Right lobe of liver (tissue), 6 donors: ENCODE results near the gene CISD2. TPM values are rescaled to one million over a fixed set of nuclear protein-coding genes. Genes with fewer than 3 reads are reported as not detected.

Experiments
- ATAC-seq, 4 donors: fragments of 200-7000 bp; cut with Tn5 transposase; one replicate each; pipeline ENCODE4 v1.9.1; 2020; ENCODE audit warnings: mild to moderate bottlenecking in 4 of 4, moderate library complexity in 4 of 4
- DNase-seq, 3 donors: peaks; one replicate each; pipeline ENCODE4 v3.0.0-alpha.2; 2020
- H3K27ac ChIP-seq, 3 donors: fragments of 200-600 bp; one replicate each; pipeline ENCODE4 v1.8.0; 2022
- H3K27me3 ChIP-seq, 2 donors: fragments of 200-600 bp; one replicate each; pipeline ENCODE4 v1.8.0; 2022
- H3K36me3 ChIP-seq, 4 donors: fragments of 200-600 bp; sonication (generic) in 1 of 4; one replicate each; pipeline versions ENCODE4 v1.5.1 to v1.8.0; 2017 to 2022; ENCODE audit warnings: control low read depth in 1 of 4
- H3K4me1 ChIP-seq, 4 donors: fragments of 200-600 bp; sonication (generic) in 1 of 4; one replicate each; pipeline versions ENCODE4 v1.5.1 to v1.8.0; 2017 to 2022; ENCODE audit warnings: control low read depth in 1 of 4
- H3K4me3 ChIP-seq, 3 donors: fragments of 200-600 bp; one replicate each; pipeline ENCODE4 v1.8.0; 2022
- H3K9me3 ChIP-seq, 4 donors: fragments of 200-600 bp; sonication (generic) in 1 of 4; one replicate each; pipeline versions ENCODE4 v1.5.1 to v1.8.0; 2017 to 2022; ENCODE audit warnings: control low read depth in 1 of 4
- POLR2A ChIP-seq: fragments of 450-650 bp; IDR thresholded peaks from one replicate; pipeline ENCODE4 v1.6.1; 2017; ENCODE audit warnings: antibody characterized with exemption, mild to moderate bottlenecking
- WGBS: methylation state at CpG from one replicate; pipeline ENCODE4 v1.1.6; 2018; ENCODE audit warnings: low coverage, low lambda C conversion rate; ENCODE audit not compliant: insufficient coverage; ENCODE audit errors: missing lambda C conversion rate; 5-methylcytosine and 5-hydroxymethylcytosine counted together
- intact Hi-C, 2 donors: fragments of 100-400 bp; cut with DNase I; formaldehyde crosslinking; loops; one replicate each; pipeline versions ENCODE4 v1.11.2 to v1.14.1; 2022
- total RNA-seq, 6 experiments: library from RNA; depleted of rRNA in 2 of 6; stranded (reverse); fragments of >200 nt in 2 of 6; fragmentation: NEBNext Ultra II Directional in 3 of 6; extraction: Animal tissue kit (Norgen Biotek cat#: 25700) in 3 of 6; gene quantifications; one replicate each; pipeline versions ENCODE4 v1.1.0 to v1.2.4, GENCODE V29; 2016 to 2023
- TF ChIP-seq, protein P1 (sequence below), 4 donors: fragments of 200-600 bp in 3 of 4; fragments of 450-650 bp in 1 of 4; IDR thresholded peaks; one replicate each; pipeline versions ENCODE4 v1.5.1 to v1.8.0; 2016 to 2022; ENCODE audit warnings: antibody characterized with exemption in 4 of 4, mild to moderate bottlenecking in 2 of 4
- donor health status: DM: no; HTN: yes; CAD: no.
- donor health status: DM: no; HTN: no; CAD: no.
- donor health status: DM: no; HTN: no; CAD: no.
- donor health status: DM: no; HTN: yes; CAD: no.
- donor health status: DM: no; HTN: yes; CAD: no.

The CISD2 gene
- total RNA-seq, 6 experiments from 2014 or later: 29.8 to 34.7 (median 33.1) TPM

DNA sequence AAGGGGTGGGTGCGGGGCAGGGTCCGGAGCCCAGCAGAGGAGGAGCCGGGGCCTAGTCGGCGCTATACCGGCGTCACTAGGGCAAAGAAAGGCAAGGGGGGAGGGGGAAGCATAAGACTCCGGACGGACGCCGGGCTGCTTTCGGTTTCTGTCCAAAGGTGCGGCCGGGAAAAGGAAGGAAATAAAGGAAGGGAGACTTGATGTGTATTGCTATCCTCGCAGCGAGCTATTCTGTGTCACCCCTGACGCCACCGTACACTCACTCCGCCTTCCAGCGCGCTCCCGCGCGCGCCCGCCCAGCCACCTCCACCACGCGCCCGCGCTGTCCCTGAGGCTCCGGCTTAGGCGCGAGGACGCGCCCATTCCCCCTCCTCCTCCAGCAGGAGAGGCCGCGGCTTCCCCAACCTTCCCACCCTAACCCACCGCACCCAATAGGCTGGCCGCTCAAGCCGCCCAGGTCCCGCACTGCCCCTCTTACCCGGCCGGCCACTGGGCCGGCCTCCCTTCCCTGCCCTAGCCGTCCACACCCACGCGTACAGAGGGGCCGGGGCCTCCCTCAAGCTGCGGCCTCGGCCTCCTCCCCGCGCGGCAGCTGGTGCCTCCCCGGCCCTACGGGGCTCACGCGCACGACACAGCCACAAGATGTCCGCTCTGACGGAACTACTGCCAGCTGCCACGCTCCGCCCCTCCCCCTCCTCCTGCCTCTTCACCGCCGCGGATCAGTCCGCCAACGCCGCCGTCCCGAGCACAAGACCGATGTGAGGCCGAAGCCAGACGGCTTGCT lies 41.7 kb upstream of the CISD2 start, which contains the start of gene UBE2D3:
TSS of gene UBE2D3 (minus strand) at position 662 of the 784 bp plus-strand sequence. CDS start 1,043 bp downstream, outside the sequence.
- peaks cover 0 to 32% (median 13%) of the 10 kb centered on the region in 4 donors for H3K4me1 ChIP-seq
- peak; percentile 60 to 76 (median 74) for ATAC-seq
- no peaks in the 10 kb centered on the region for H3K27me3 ChIP-seq
- intact Hi-C loops: loop anchor here (5.0 kb wide), 2 partner anchors 40 to 50 kb away; partner anchors contain the start of gene CISD2 (in 1 of the 2)
- no peaks in the 10 kb centered on the region for H3K36me3 ChIP-seq
- no peaks in the 10 kb centered on the region for H3K9me3 ChIP-seq
- peak; percentile 90 for TF ChIP-seq POLR2A
- TF ChIP-seq, protein P1, sequence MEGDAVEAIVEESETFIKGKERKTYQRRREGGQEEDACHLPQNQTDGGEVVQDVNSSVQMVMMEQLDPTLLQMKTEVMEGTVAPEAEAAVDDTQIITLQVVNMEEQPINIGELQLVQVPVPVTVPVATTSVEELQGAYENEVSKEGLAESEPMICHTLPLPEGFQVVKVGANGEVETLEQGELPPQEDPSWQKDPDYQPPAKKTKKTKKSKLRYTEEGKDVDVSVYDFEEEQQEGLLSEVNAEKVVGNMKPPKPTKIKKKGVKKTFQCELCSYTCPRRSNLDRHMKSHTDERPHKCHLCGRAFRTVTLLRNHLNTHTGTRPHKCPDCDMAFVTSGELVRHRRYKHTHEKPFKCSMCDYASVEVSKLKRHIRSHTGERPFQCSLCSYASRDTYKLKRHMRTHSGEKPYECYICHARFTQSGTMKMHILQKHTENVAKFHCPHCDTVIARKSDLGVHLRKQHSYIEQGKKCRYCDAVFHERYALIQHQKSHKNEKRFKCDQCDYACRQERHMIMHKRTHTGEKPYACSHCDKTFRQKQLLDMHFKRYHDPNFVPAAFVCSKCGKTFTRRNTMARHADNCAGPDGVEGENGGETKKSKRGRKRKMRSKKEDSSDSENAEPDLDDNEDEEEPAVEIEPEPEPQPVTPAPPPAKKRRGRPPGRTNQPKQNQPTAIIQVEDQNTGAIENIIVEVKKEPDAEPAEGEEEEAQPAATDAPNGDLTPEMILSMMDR (IDR thresholded peaks at IDR 0.05): peak in 2 of 4 donors; percentile 11 to 14
- H3K4me3 ChIP-seq: peak within 1 kb of the TSS; percentile 69 to 86 (median 76)
- peak within 1 kb of the TSS; percentile 100 for H3K27ac ChIP-seq
- peak; percentile 93 to 95 (median 93) for DNase-seq
- 0% methylated on average over 33 of the region's 73 CpGs for WGBS

DNA sequence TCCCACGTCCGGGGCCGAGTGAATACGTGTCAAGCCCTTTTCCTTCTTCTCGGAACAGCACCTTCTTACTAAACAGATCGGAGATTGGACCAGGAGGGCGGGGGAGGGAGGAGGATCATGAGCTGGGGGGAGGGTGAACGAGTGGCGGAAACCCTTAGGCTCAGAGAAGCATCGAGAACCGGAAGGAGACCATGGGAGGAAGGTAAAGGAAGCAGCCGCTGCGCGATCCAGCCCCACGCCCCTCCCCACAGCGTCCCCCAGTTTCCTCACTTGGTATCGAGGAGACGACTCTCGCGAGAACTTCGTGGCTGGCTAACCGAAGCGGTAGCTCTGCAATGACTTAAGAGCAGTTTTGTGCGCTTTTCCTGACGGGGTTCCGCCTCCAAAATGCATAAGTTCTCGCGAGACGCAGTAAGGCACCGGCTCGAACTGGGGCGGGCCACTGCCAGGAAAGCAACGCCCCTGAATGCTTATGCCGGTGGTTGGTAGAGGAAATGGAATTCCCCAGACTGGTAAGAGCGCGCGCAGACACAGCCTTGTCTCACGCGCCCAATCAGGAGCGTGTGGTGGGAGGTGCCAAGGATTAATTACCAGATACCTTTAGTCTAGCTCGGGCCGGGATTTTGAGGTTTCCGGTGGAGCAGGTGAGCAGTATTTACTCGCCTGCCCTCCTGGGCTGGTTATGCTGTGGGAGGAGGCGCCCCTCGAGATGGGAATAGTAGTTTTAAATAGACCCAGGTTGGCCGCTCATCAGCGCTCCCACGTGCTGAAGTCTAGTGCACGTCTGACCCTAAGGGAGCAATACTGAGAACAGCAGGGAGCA lies 40.9 kb upstream of the CISD2 start:
- intact Hi-C loops: loop anchor here (5.0 kb wide), 2 partner anchors 39 to 49 kb away; partner anchors contain the start of gene CISD2 (in 1 of the 2)
- TF ChIP-seq POLR2A: peak; percentile 93
- TF ChIP-seq, protein P1 (IDR thresholded peaks at IDR 0.05): no peak
- Histone ChIP-seq H3K36me3 (no peaks in the 10 kb centered on the region), H3K4me1 (peaks cover 0 to 26% (median 9%) of the 10 kb centered on the region in 4 donors), H3K9me3 (no peaks in the 10 kb centered on the region), H3K27me3 (no peaks in the 10 kb centered on the region), H3K4me3 (peak overlapping the region; percentile 69 to 86 (median 76)), H3K27ac (peak overlapping the region; percentile 100)
- WGBS: 0% methylated on average over 30 of the region's 50 CpGs
- DNase-seq: peak; percentile 99 to 100 (median 100)
- ATAC-seq: peak; percentile 72 to 86 (median 79)

DNA sequence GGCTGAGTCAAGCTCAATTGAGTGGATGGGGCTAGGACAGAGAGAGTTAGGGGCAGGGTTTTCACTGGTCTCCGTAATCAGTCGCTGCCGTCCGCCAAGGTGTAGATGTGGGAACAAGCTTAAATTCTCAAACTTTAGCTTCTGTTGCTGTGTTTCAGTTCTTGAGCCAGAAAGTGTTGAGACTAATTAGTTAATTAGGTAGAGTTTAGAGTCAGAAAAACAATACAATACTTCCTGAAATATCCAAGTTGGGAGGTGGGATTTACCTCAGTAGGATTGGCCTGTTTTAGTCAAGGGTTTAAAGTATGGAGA lies 40.3 kb upstream of the CISD2 start:
- intact Hi-C loops: loop anchor here (5.0 kb wide), 2 partner anchors 39 to 49 kb away; partner anchors contain the start of gene CISD2 (in 1 of the 2)
- 0% methylated on average over 4 of the region's 4 CpGs for WGBS
- TF ChIP-seq, protein P1 (IDR thresholded peaks at IDR 0.05): no peak
- no peak for TF ChIP-seq POLR2A
- no peak for DNase-seq
- H3K4me3 ChIP-seq: peak overlapping the region; percentile 44 to 86 (median 76)
- H3K27me3 ChIP-seq: no peaks in the 10 kb centered on the region
- peaks cover 0 to 21% (median 7%) of the 10 kb centered on the region in 4 donors for H3K4me1 ChIP-seq
- peak overlapping the region; percentile 100 for H3K27ac ChIP-seq
- H3K36me3 ChIP-seq: no peaks in the 10 kb centered on the region
- ATAC-seq: no peak
- H3K9me3 ChIP-seq: no peaks in the 10 kb centered on the region

DNA sequence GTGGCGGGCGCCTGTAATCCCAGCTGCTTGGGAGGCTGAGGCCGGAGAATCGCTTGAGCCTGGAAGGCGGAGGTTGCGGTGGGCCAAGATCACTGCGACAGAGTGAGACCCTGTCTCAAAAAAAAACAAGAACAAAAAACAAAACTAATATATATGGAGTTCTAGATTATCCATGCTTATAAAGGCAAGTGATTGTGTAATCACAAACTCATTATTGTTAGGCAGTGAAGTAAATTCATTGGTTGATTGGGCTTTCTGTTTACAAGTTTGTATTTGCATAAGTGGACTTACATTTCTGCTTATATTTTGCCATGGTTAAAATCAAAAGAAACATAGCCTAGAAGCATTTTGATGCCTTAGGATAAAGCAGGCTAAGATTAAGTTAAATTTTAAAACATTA lies 39.0 kb upstream of the CISD2 start:
- DNase-seq: no peak
- no peaks in the 10 kb centered on the region for H3K36me3 ChIP-seq
- H3K27ac ChIP-seq: no peak overlapping the region
- peaks cover 0 to 8% (median 4%) of the 10 kb centered on the region in 4 donors for H3K4me1 ChIP-seq
- no peak for ATAC-seq
- no peak overlapping the region for H3K4me3 ChIP-seq
- no peak for TF ChIP-seq POLR2A
- TF ChIP-seq, protein P1 (IDR thresholded peaks at IDR 0.05): no peak
- intact Hi-C loops: loop anchor here (5.0 kb wide), 2 partner anchors 37 to 47 kb away; partner anchors contain the start of gene CISD2 (in 1 of the 2)
- no peaks in the 10 kb centered on the region for H3K9me3 ChIP-seq
- 97% methylated on average over 7 of the region's 7 CpGs for whole genome bisulfite sequencing
- H3K27me3 ChIP-seq: no peaks in the 10 kb centered on the region
